DOHH2 (cell line): Measurements from ENCODE around the gene CD96.

ENCODE experiments used
- CTCF ChIP-seq: fragments of 200-600 bp; sonication (generic); IDR thresholded peaks from one replicate; pipeline ENCODE4 v1.5.1; 2014; ENCODE audit warnings: antibody characterized with exemption, mild to moderate bottlenecking, low read depth, low read length; ENCODE audit not compliant: poor library complexity, severe bottlenecking
- EZH2phosphoT487 ChIP-seq: fragments of 200-600 bp; sonication (generic); IDR thresholded peaks from 2 replicates; pipeline ENCODE4 v1.6.1; 2017; ENCODE audit warnings: borderline replicate concordance, mild to moderate bottlenecking, antibody characterized with exemption, low read length, moderate library complexity, mixed read lengths

- TF ChIP-seq CTCF (no peak), EZH2phosphoT487 (no peak)
Observed at GRCh38 chr3:111521891-111522290, 20.1 kb upstream of the CD96 start.
